Keratinocyte (primary cell): ENCODE measurements around the gene IL1RAPL1.

ENCODE experiments used
- CTCF ChIP-seq, 3 experiments: IDR thresholded peaks in 1 of 3; conservative IDR thresholded peaks in 1 of 3; optimal IDR thresholded peaks in 1 of 3; 2 replicates in 2 of 3; 3 replicates in 1 of 3; pipeline versions ENCODE3 to v1.5.1; 2011; ENCODE audit warnings: low read length in 3 of 3, mild to moderate bottlenecking in 3 of 3, moderate library complexity in 2 of 3, control low read depth in 1 of 3, inconsistent platforms in 1 of 3; ENCODE audit not compliant: insufficient read depth in 2 of 3; ENCODE audit errors: extremely low read depth in 1 of 3
- EZH2 ChIP-seq: IDR thresholded peaks from one replicate; pipeline ENCODE4 v1.6.1; 2012; ENCODE audit warnings: inconsistent platforms, mild to moderate bottlenecking, low read length, moderate library complexity

- TF ChIP-seq CTCF (optimal IDR thresholded peaks at IDR 0.05 in 1 of 3, IDR thresholded peaks at IDR 0.05 in 1 of 3, conservative IDR thresholded peaks at IDR 0.05 in 1 of 3; ENCODE audit: extremely low read depth in 1 of 3, insufficient read depth in 2 of 3, low read length in 3 of 3), result no peak
- TF ChIP-seq EZH2, result no peak
Observed at GRCh38 chrX:28576117-28576516, 11.1 kb upstream of the IL1RAPL1 start.
